Endodermal cell (in vitro differentiated cells): ENCODE measurements around the gene GFRA4. TPM values are rescaled to one million over a fixed set of nuclear protein-coding genes. Genes with fewer than 3 reads are reported as not detected.

ENCODE experiments used
- DNase-seq: peaks from one replicate; pipeline ENCODE4 v3.0.0-alpha.2; 2017
- H3K27ac ChIP-seq: 2 replicates; pipeline ENCODE4 v1.5.1; 2013; ENCODE audit warnings: mild to moderate bottlenecking, low read depth, low read length, moderate library complexity
- H3K27me3 ChIP-seq: 2 replicates; pipeline ENCODE4 v1.6.1; 2013; ENCODE audit warnings: mild to moderate bottlenecking, low read length, moderate library complexity; ENCODE audit not compliant: insufficient read depth, control insufficient read depth, poor library complexity, severe bottlenecking
- H3K36me3 ChIP-seq: 2 replicates; pipeline ENCODE4 v1.7.0; 2013; ENCODE audit warnings: mild to moderate bottlenecking, low read length, moderate library complexity; ENCODE audit not compliant: control insufficient read depth, insufficient read depth
- H3K4me1 ChIP-seq: one replicate; pipeline ENCODE4 v1.7.0; 2013; ENCODE audit warnings: low read length; ENCODE audit not compliant: control insufficient read depth, insufficient read depth
- H3K4me3 ChIP-seq: 2 replicates; pipeline ENCODE4 v1.5.1; 2013; ENCODE audit warnings: mild to moderate bottlenecking, low read length, moderate library complexity
- H3K9ac ChIP-seq: 2 replicates; pipeline ENCODE4 v1.6.1; 2013; ENCODE audit warnings: mild to moderate bottlenecking, low read length, moderate library complexity; ENCODE audit not compliant: poor library complexity, severe bottlenecking; ENCODE audit errors: extremely low read depth
- H3K9me3 ChIP-seq: 2 replicates; pipeline ENCODE4 v1.6.1; 2013; ENCODE audit warnings: mild to moderate bottlenecking, low read length, moderate library complexity; ENCODE audit not compliant: control insufficient read depth
- H3K27ac Mint-ChIP-seq: 2 replicates; pipeline ENCODE4 v1.8.0; 2020; ENCODE audit warnings: mixed read lengths
- H3K27me3 Mint-ChIP-seq: 2 replicates; pipeline ENCODE4 v1.8.0; 2021; ENCODE audit warnings: mild to moderate bottlenecking, mixed read lengths; ENCODE audit not compliant: insufficient read depth
- H3K36me3 Mint-ChIP-seq: 2 replicates; pipeline ENCODE4 v1.8.0; 2020; ENCODE audit warnings: low read depth, mixed read lengths
- H3K4me1 Mint-ChIP-seq: 2 replicates; pipeline ENCODE4 v1.8.0; 2020; ENCODE audit warnings: mixed read lengths
- H3K4me3 Mint-ChIP-seq: 2 replicates; pipeline ENCODE4 v1.8.0; 2020; ENCODE audit warnings: mild to moderate bottlenecking, moderate library complexity, mixed read lengths
- H3K9me3 Mint-ChIP-seq: 2 replicates; pipeline ENCODE4 v1.8.0; 2020; ENCODE audit warnings: mild to moderate bottlenecking, mixed read lengths
- CTCF ChIP-seq: fragments of 200-600 bp; sonication (generic); conservative IDR thresholded peaks from 2 replicates; pipeline ENCODE4 v1.5.0; 2021; ENCODE audit warnings: antibody characterized with exemption, mild to moderate bottlenecking
- WGBS, 2 experiments: methylation state at CpG; one replicate each; pipeline versions ENCODE4 v1.1.5 to v1.1.7; 2013; ENCODE audit warnings: missing lambda C conversion rate in 2 of 2, mixed read lengths in 1 of 2; ENCODE audit not compliant: insufficient coverage in 1 of 2, insufficient read length in 1 of 2; 5-methylcytosine and 5-hydroxymethylcytosine counted together
- total RNA-seq, 2 donors: library from RNA; stranded (reverse); fragmentation: NEBNext Ultra II Directional in 1 of 2; extraction: Animal tissue kit (Norgen Biotek cat#: 25700) in 1 of 2; gene quantifications; 2 replicates in 1 of 2; 3 replicates in 1 of 2; pipeline ENCODE4 v1.2.1, GENCODE V29; 2021

Gene GFRA4
- total RNA-seq, 2 donors from 2014 or later: not detected

GRCh38 chr20:3648951-3649350, 14.2 kb downstream of the GFRA4 start:
- H3K9me3 ChIP-seq: no peaks in the 10 kb centered on the region
- no peaks in the 10 kb centered on the region for H3K9me3 Mint-ChIP-seq
- no peak for DNase-seq
- no peak overlapping the region for H3K27ac Mint-ChIP-seq
- H3K4me1 Mint-ChIP-seq: peaks cover 2% of the 10 kb centered on the region
- H3K4me3 Mint-ChIP-seq: no peak overlapping the region
- H3K36me3 Mint-ChIP-seq: peaks cover 14% of the 10 kb centered on the region
- H3K27me3 Mint-ChIP-seq: no peaks in the 10 kb centered on the region
- no peaks in the 10 kb centered on the region for H3K27me3 ChIP-seq
- peaks cover 3% of the 10 kb centered on the region for H3K36me3 ChIP-seq
- TF ChIP-seq CTCF: no peak
- H3K27ac ChIP-seq: no peak overlapping the region
- H3K4me1 ChIP-seq: no peaks in the 10 kb centered on the region
- no peak overlapping the region for H3K9ac ChIP-seq
- WGBS, 2 experiments: 86 to 90% methylated on average over 5 to 9 of the region's 9 CpGs
- no peak overlapping the region for H3K4me3 ChIP-seq

DNA sequence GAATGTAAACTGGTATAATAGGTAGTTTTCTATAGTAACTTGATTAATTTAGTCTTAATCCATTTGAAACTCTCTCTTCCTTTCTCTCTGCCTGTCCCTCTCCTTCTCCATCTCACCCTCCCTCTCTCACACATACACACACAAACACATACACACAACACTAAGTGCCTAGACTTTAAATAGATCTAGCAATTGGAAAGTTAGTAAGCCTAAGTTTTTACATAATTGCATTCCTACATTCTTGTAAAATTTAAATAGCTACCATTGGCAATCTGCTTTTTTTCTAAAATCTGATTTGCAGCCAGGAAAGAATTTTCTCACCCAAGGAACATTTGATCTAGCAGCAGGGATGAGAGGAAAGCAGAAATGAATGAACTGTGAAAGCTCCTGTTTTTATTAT, 15.7 kb downstream of the GFRA4 start:
- no peak overlapping the region for H3K27ac Mint-ChIP-seq
- H3K27me3 Mint-ChIP-seq: no peaks in the 10 kb centered on the region
- H3K9me3 Mint-ChIP-seq: no peaks in the 10 kb centered on the region
- Histone ChIP-seq H3K27me3 (no peaks in the 10 kb centered on the region), H3K36me3 (peaks cover 3% of the 10 kb centered on the region), H3K4me1 (no peaks in the 10 kb centered on the region), H3K27ac (no peak overlapping the region), H3K9ac (no peak overlapping the region), H3K4me3 (no peak overlapping the region), H3K9me3 (no peaks in the 10 kb centered on the region)
- TF ChIP-seq CTCF: no peak
- H3K4me3 Mint-ChIP-seq: no peak overlapping the region
- H3K4me1 Mint-ChIP-seq: no peaks in the 10 kb centered on the region
- H3K36me3 Mint-ChIP-seq: peaks cover 14% of the 10 kb centered on the region
- DNase-seq: no peak

GRCh38 chr20:3646651-3647050, 16.5 kb downstream of the GFRA4 start:
- 95 to 96% methylated on average over 8 to 13 of the region's 13 CpGs for WGBS, 2 experiments
- no peaks in the 10 kb centered on the region for H3K27me3 ChIP-seq
- TF ChIP-seq CTCF: no peak
- H3K9me3 Mint-ChIP-seq: no peaks in the 10 kb centered on the region
- no peaks in the 10 kb centered on the region for H3K4me1 ChIP-seq
- H3K36me3 ChIP-seq: peaks cover 3% of the 10 kb centered on the region
- no peak overlapping the region for H3K4me3 ChIP-seq
- H3K4me3 Mint-ChIP-seq: no peak overlapping the region
- peaks cover 20% of the 10 kb centered on the region for H3K36me3 Mint-ChIP-seq
- H3K9ac ChIP-seq: no peak overlapping the region
- no peaks in the 10 kb centered on the region for H3K9me3 ChIP-seq
- no peak for DNase-seq
- H3K27me3 Mint-ChIP-seq: no peaks in the 10 kb centered on the region
- no peak overlapping the region for H3K27ac Mint-ChIP-seq
- no peak overlapping the region for H3K27ac ChIP-seq
- no peaks in the 10 kb centered on the region for H3K4me1 Mint-ChIP-seq
